ENCODE results near the gene RIC1.

DNA sequence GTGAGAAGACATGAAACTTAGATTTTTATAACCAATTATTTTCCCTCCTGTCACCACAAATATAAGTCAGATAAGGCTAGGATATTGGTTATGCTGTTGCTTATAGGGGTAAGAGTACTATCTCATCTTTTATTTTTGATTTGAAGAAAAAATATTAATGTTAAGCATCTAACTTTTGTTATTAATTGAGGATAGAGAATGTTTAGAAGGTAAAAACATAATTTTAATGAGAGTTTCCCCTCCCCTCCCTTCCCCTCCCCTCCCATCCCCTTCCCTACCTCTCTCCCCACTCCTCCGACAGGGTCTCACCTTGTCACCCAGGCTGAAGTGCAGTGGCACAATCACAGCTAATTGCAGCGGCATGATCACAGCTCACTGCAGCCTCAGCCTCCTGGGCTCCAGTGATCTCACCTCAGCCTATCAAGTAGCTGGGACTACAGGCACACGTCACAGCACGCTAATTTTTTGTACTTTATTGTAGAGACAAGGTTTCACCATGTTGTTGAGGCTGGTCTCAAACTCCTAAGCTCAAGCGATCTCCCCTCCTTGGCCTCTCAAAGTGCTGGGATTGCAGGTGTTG is 86.7 kb downstream of the RIC1 start:
- TF ChIP-seq POLR2AphosphoS5 (IDR thresholded peaks at IDR 0.05) = no peak
- TF ChIP-seq, protein P1, sequence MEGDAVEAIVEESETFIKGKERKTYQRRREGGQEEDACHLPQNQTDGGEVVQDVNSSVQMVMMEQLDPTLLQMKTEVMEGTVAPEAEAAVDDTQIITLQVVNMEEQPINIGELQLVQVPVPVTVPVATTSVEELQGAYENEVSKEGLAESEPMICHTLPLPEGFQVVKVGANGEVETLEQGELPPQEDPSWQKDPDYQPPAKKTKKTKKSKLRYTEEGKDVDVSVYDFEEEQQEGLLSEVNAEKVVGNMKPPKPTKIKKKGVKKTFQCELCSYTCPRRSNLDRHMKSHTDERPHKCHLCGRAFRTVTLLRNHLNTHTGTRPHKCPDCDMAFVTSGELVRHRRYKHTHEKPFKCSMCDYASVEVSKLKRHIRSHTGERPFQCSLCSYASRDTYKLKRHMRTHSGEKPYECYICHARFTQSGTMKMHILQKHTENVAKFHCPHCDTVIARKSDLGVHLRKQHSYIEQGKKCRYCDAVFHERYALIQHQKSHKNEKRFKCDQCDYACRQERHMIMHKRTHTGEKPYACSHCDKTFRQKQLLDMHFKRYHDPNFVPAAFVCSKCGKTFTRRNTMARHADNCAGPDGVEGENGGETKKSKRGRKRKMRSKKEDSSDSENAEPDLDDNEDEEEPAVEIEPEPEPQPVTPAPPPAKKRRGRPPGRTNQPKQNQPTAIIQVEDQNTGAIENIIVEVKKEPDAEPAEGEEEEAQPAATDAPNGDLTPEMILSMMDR (IDR thresholded peaks at IDR 0.05) = no peak
- TF ChIP-seq POLR2A (IDR thresholded peaks at IDR 0.05) = no peak
- no peak for TF ChIP-seq EP300 (IDR thresholded peaks at IDR 0.05)
